GM12878 (cell line): Measurements from ENCODE around the gene LRRC61. TPM values are rescaled to one million over a fixed set of nuclear protein-coding genes. Genes with fewer than 3 reads are reported as not detected.

Experiments used
- ATAC-seq: fragments of 200-7000 bp; cut with Tn5 transposase; 3 replicates; pipeline ENCODE4 v1.9.1; 2020; ENCODE audit warnings: mild to moderate bottlenecking, moderate library complexity
- BruUV-seq: library from RNA; stranded (reverse); fragments of 400-500 nt; replicated peaks from 2 replicates; lab custom pipeline; 2021; lab: Mats Ljungman, UMichigan
- CTCF ChIA-PET: fragments of 300-600 bp; sonication (Branson Sonifier 250); formaldehyde crosslinking; extraction: SDS; loops from one replicate; lab custom pipeline; 2021; ENCODE audit warnings: inconsistent platforms; lab: Yijun Ruan, JAX
- POLR2A ChIA-PET: fragments of 350-600 bp; formaldehyde crosslinking; extraction: SDS; loops from one replicate; lab custom pipeline; 2021; ENCODE audit warnings: inconsistent platforms; lab: Charles Lee
- RAD21 ChIA-PET: fragments of 300-600 bp; sonication (Branson Sonifier 250); formaldehyde crosslinking; loops from one replicate; lab custom pipeline; 2023; ENCODE audit warnings: antibody characterized with exemption; ENCODE audit not compliant: unreplicated experiment; lab: Charles Lee
- SMC1A ChIA-PET: fragments of 300-600 bp; sonication (Branson Sonifier 250); formaldehyde crosslinking; loops from one replicate; lab custom pipeline; 2023; ENCODE audit not compliant: unreplicated experiment, uncharacterized antibody; lab: Charles Lee
- DNase-seq: peaks from one replicate; pipeline ENCODE4 v3.0.0-alpha.2; 2011; ENCODE audit warnings: low read depth, low spot score
- FAIRE-seq: peaks from 3 replicates; lab custom pipeline; 2011; peaks lifted over from hg19 to GRCh38; lab: Jason Lieb, UNC
- H2AFZ ChIP-seq: 2 replicates; pipeline ENCODE4 v1.6.0; 2011; ENCODE audit warnings: low read depth, low read length, control low read depth; ENCODE audit not compliant: control insufficient read depth
- H3K27ac ChIP-seq: 2 replicates; pipeline ENCODE4 v1.5.1; 2011; ENCODE audit warnings: control low read depth; ENCODE audit not compliant: control insufficient read depth, insufficient read depth
- H3K27me3 ChIP-seq, 2 experiments: replicated peaks in 1 of 2; 2 replicates each; pipeline versions ENCODE4 v1.6.0 to v1.6.1; 2011; ENCODE audit warnings: low read length in 1 of 2; ENCODE audit not compliant: control insufficient read depth in 2 of 2, insufficient read depth in 2 of 2
- H3K36me3 ChIP-seq, 2 experiments: 2 replicates each; pipeline ENCODE4 v1.5.1; 2011; ENCODE audit warnings: low read length in 1 of 2; ENCODE audit not compliant: control insufficient read depth in 2 of 2, insufficient read depth in 2 of 2
- H3K4me1 ChIP-seq: 2 replicates; pipeline ENCODE4 v1.6.1; 2011; ENCODE audit warnings: mild to moderate bottlenecking, low read length, moderate library complexity, mixed read lengths; ENCODE audit not compliant: control insufficient read depth, insufficient read depth
- H3K4me2 ChIP-seq: 2 replicates; pipeline ENCODE4 v1.6.0; 2011; ENCODE audit warnings: control low read depth; ENCODE audit not compliant: control insufficient read depth, insufficient read depth
- H3K4me3 ChIP-seq: fragments of 200-600 bp; sonication (generic); 2 replicates; pipeline ENCODE4 v1.5.1; 2016
- H3K79me2 ChIP-seq: 2 replicates; pipeline ENCODE4 v1.6.0; 2011; ENCODE audit warnings: low read length; ENCODE audit not compliant: control insufficient read depth, insufficient read depth
- H3K9ac ChIP-seq: 2 replicates; pipeline ENCODE4 v1.8.0; 2011; ENCODE audit warnings: low read length, control low read depth, mixed read lengths; ENCODE audit not compliant: control insufficient read depth, insufficient read depth
- H3K9me3 ChIP-seq: replicated peaks from 3 replicates; pipeline ENCODE4 v1.5.1; 2011; ENCODE audit warnings: mild to moderate bottlenecking, low read length; ENCODE audit not compliant: control insufficient read depth, insufficient read depth
- H4K20me1 ChIP-seq: 2 replicates; pipeline ENCODE4 v1.6.0; 2011; ENCODE audit not compliant: control insufficient read depth, insufficient read depth
- BACH1 ChIP-seq: fragments of 450-650 bp; IDR thresholded peaks from 2 replicates; pipeline ENCODE4 v1.6.1; 2017; ENCODE audit warnings: mild to moderate bottlenecking, borderline replicate concordance
- GATAD2B ChIP-seq: fragments of 450-650 bp; conservative IDR thresholded peaks from 2 replicates; pipeline ENCODE4 v1.6.1; 2017; ENCODE audit warnings: low read depth, mild to moderate bottlenecking, moderate library complexity
- POLR2A ChIP-seq: IDR thresholded peaks from 2 replicates; pipeline ENCODE4 v1.6.1; 2011; ENCODE audit warnings: low read depth, mild to moderate bottlenecking, low read length
- TAF1 ChIP-seq: IDR thresholded peaks from 2 replicates; pipeline ENCODE4 v1.6.1; 2011; ENCODE audit warnings: mild to moderate bottlenecking, low read depth, low read length, borderline replicate concordance
- WGBS: methylation state at CpG from one replicate; pipeline ENCODE4 v1.1.6; 2016; ENCODE audit warnings: low lambda C conversion rate; ENCODE audit not compliant: insufficient replicate concordance, insufficient coverage; ENCODE audit errors: missing lambda C conversion rate; 5-methylcytosine and 5-hydroxymethylcytosine counted together
- in situ Hi-C: fragments of 300-500 bp; cut with MboI; formaldehyde crosslinking; loops from 9 replicates; pipeline ENCODE4 v1.14.3; 2018; ENCODE audit warnings: mixed read lengths
- intact Hi-C: fragments of 100-400 bp; cut with micrococcal nuclease; formaldehyde crosslinking; loops from one replicate; pipeline ENCODE4 v1.14.2; 2022; ENCODE audit not compliant: unreplicated experiment
- polyA plus RNA-seq, 11 experiments: library from polyadenylated mRNA; depleted of rRNA in 4 of 11; unstranded in 6 of 11; stranded (reverse) in 5 of 11; fragments of >200 nt; fragmentation: Nextera tagmentation in 4 of 11; fragmentation: Illumina TruSeq in 1 of 11; extraction: Ambion mirVana in 4 of 11; extraction: Trizol in 1 of 11; gene quantifications; 1 replicate in 1 of 11; 2 replicates in 10 of 11; pipeline versions ENCODE4 v1.2.1 to v1.2.3, GENCODE V29; 2011 to 2016; ENCODE audit warnings: inconsistent platforms in 2 of 11, missing spikeins in 2 of 11, low read depth in 1 of 11
- total RNA-seq, 4 experiments: library from RNA; depleted of rRNA in 3 of 4; stranded (reverse); fragments of >200 nt in 3 of 4; fragmentation: Illumina TruSeq in 1 of 4; extraction: Trizol in 1 of 4; gene quantifications; 2 replicates each; pipeline versions ENCODE4 v1.2.1 to v1.2.3, GENCODE V29; 2013 to 2021
- TF ChIP-seq, protein P1 (sequence below): fragments of 450-650 bp; conservative IDR thresholded peaks from 2 replicates; pipeline ENCODE4 v1.6.1; 2017; ENCODE audit warnings: mild to moderate bottlenecking, moderate library complexity
- TF ChIP-seq, protein P2 (sequence below): IDR thresholded peaks from 2 replicates; pipeline ENCODE4 v1.6.1; 2012; ENCODE audit warnings: low read depth, low read length, improper control_type of control experiment

The LRRC61 gene
- total and polyA plus RNA-seq, 10 of the 15 experiments (the other 5 are each of a cell fraction or from before 2014, with no cell fraction given): 1.4 to 54.2 (median 21.8) TPM

GRCh38 chr7:150376560-150376959, 53.4 kb downstream of the LRRC61 start:
- peak overlapping the region; percentile 11; the same call in 1 of the 2 replicates for H3K9ac ChIP-seq
- ChIA-PET POLR2A (interaction anchor here (1.0 to 6.2 kb wide), 8 partner anchors 7 to 57 kb away, joined by 3 to 89 read pairs (median 6); partner anchors contain the start of gene REPIN1), CTCF (interaction anchor here (1.9 to 2.2 kb wide), 3 partner anchors 16 to 29 kb away, joined by 5 to 18 read pairs (median 13); a partner anchor contains a TSS), SMC1A (interaction anchor here (0.8 to 3.0 kb wide), 10 partner anchors 9 to 57 kb away, joined by 3 to 41 read pairs (median 12); partner anchors contain the start of gene REPIN1), RAD21 (interaction anchor here (1.1 to 2.2 kb wide), 7 partner anchors 8 to 309 kb away, joined by 3 to 45 read pairs (median 7); partner anchors contain the start of genes GIMAP2 and REPIN1)
- no peak overlapping the region for H2AFZ ChIP-seq
- intact Hi-C loops (loop anchor here (5.0 kb wide), 1 partner anchor 291 kb away; no protein-coding TSS in a partner anchor), in situ Hi-C loops (no loop called here)
- peaks cover 6 to 12% of the 10 kb centered on the region in 2 experiments; a peak in 2 of 4 replicates for H3K36me3 ChIP-seq
- DNase-seq (no peak), ATAC-seq (no peak), FAIRE-seq (no peak)
- TF ChIP-seq BACH1: 0 out of 2 replicates have a peak, but pooled peaks have one; percentile 15
- no peak for TF ChIP-seq TAF1
- TF ChIP-seq GATAD2B: no peak
- TF ChIP-seq POLR2A: peak; percentile 15; the same call in 1 of the 2 replicates
- TF ChIP-seq, protein P1, sequence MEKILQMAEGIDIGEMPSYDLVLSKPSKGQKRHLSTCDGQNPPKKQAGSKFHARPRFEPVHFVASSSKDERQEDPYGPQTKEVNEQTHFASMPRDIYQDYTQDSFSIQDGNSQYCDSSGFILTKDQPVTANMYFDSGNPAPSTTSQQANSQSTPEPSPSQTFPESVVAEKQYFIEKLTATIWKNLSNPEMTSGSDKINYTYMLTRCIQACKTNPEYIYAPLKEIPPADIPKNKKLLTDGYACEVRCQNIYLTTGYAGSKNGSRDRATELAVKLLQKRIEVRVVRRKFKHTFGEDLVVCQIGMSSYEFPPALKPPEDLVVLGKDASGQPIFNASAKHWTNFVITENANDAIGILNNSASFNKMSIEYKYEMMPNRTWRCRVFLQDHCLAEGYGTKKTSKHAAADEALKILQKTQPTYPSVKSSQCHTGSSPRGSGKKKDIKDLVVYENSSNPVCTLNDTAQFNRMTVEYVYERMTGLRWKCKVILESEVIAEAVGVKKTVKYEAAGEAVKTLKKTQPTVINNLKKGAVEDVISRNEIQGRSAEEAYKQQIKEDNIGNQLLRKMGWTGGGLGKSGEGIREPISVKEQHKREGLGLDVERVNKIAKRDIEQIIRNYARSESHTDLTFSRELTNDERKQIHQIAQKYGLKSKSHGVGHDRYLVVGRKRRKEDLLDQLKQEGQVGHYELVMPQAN: no peak
- TF ChIP-seq, protein P2, sequence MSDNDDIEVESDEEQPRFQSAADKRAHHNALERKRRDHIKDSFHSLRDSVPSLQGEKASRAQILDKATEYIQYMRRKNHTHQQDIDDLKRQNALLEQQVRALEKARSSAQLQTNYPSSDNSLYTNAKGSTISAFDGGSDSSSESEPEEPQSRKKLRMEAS: no peak
- no TSS peak for BruUV-seq
- H3K27me3 ChIP-seq: no peaks in the 10 kb centered on the region
- WGBS: 59% methylated on average over 6 of the region's 6 CpGs
- H3K4me1 ChIP-seq: peaks cover 58% of the 10 kb centered on the region
- H3K27ac ChIP-seq: peak overlapping the region; percentile 97
- H3K9me3 ChIP-seq: no peaks in the 10 kb centered on the region
- peaks cover 56% of the 10 kb centered on the region for H3K79me2 ChIP-seq
- no peak overlapping the region for H3K4me3 ChIP-seq
- H3K4me2 ChIP-seq: peak overlapping the region; percentile 60
- H4K20me1 ChIP-seq: no peaks in the 10 kb centered on the region; the same call in 1 of the 2 replicates
